Aorta (tissue), 5 donors: Measurements from ENCODE around the gene TDP1. TPM values are rescaled to one million over a fixed set of nuclear protein-coding genes. Genes with fewer than 3 reads are reported as not detected.
A peak's percentile ranks its signal among the peaks of the same experiment; 100 is the strongest.
"Not testable (repeated sequence)": the region's sequence is repeated elsewhere in the genome, so short reads cannot be mapped to it uniquely, and the experiment has no call there.

Experiments used
- ATAC-seq: fragments of 200-7000 bp; cut with Tn5 transposase; one replicate; pipeline ENCODE4 v1.9.1; 2022; ENCODE audit warnings: moderate library complexity; ENCODE audit not compliant: low FRiP score
- DNase-seq, 2 donors: peaks; one replicate each; pipeline ENCODE4 v3.0.0-alpha.2; 2020
- H3K27ac ChIP-seq, 2 donors: one replicate each; pipeline ENCODE4 v1.5.1; 2013; ENCODE audit warnings: low read length in 2 of 2, mild to moderate bottlenecking in 2 of 2, moderate library complexity in 2 of 2, control low read depth in 1 of 2, inconsistent platforms in 1 of 2, low read depth in 1 of 2
- H3K27me3 ChIP-seq, 2 donors: one replicate each; pipeline ENCODE4 v1.6.1; 2013; ENCODE audit warnings: control low read depth in 1 of 2, low read length in 1 of 2, mild to moderate bottlenecking in 1 of 2, moderate library complexity in 1 of 2; ENCODE audit not compliant: insufficient read depth in 2 of 2, control insufficient read depth in 1 of 2
- H3K36me3 ChIP-seq, 2 donors: one replicate each; pipeline ENCODE4 v1.6.1; 2013; ENCODE audit warnings: control low read depth in 1 of 2, low read length in 1 of 2, mild to moderate bottlenecking in 1 of 2; ENCODE audit not compliant: insufficient read depth in 2 of 2, control insufficient read depth in 1 of 2
- H3K4me1 ChIP-seq, 2 donors: one replicate each; pipeline ENCODE4 v1.6.1; 2013; ENCODE audit warnings: low read length in 2 of 2, control low read depth in 1 of 2, mild to moderate bottlenecking in 1 of 2, moderate library complexity in 1 of 2; ENCODE audit not compliant: insufficient read depth in 2 of 2, control insufficient read depth in 1 of 2
- H3K4me3 ChIP-seq, 2 donors: one replicate each; pipeline ENCODE4 v1.5.1; 2013; ENCODE audit warnings: low read length in 2 of 2, control low read depth in 1 of 2, mild to moderate bottlenecking in 1 of 2
- H3K9me3 ChIP-seq: one replicate; pipeline ENCODE4 v1.6.1; 2013; ENCODE audit warnings: mild to moderate bottlenecking, low read length; ENCODE audit not compliant: control insufficient read depth
- WGBS, 2 donors: extraction: QIAGEN DNeasy Blood & Tissue Kit; methylation state at CpG; one replicate each; pipeline ENCODE4 v1.1.7; 2013; 5-methylcytosine and 5-hydroxymethylcytosine counted together
- intact Hi-C, 2 donors: fragments of 100-400 bp; cut with DNase I; formaldehyde crosslinking; loops; one replicate each; pipeline versions ENCODE4 v1.14.2 to v1.15.0; 2022
- polyA plus RNA-seq, 2 donors: library from polyadenylated mRNA; stranded (reverse); fragments of 200-250 nt; gene quantifications; one replicate each; pipeline ENCODE4 v1.2.3, GENCODE V29; 2013
- total RNA-seq, 2 donors: library from RNA; stranded (reverse); fragmentation: NEBNext Ultra II Directional; extraction: Animal tissue kit (Norgen Biotek cat#: 25700); gene quantifications; one replicate each; pipeline ENCODE4 v1.2.1, GENCODE V29; 2021
- donor health status: healthy with polysubstance abuse.
- donor health status: Bipolar disorder and iron deficiency.
- donor health status: DM: no; HTN: no; CAD: no.
- donor health status: DM: no; HTN: no; CAD: no.
- donor health status: DM: yes; HTN: yes; CAD: no.

TDP1 gene
- total and polyA plus RNA-seq, 4 donors = 3.5 to 13.3 (median 7.4) TPM

DNA sequence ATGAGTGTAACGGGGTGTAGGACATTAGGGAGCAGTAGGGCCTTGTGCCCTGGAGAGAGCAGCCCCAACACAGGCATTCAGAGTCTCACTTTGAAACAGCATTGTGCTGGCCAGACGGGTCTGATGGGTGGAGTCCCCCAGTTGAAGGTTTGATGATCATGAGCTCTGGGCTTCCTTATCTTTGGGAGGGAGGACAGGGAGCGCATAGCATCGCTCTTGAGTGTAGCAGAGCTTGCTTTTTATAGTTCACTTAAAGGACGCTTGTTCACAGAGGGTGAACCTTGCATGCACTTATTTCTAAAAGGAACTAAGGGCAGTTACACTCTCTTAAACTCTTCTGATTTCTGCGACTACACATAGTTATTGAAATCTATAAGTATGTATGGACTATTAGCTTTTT, 116.6 kb downstream of the TDP1 start:
- 70 to 71% methylated on average over 6 of the region's 6 CpGs for WGBS, 2 donors
- Histone ChIP-seq H3K9me3 (no peaks in the 10 kb centered on the region), H3K4me3 (no peak overlapping the region), H3K4me1 (no peaks in the 10 kb centered on the region), H3K27me3 (no peaks in the 10 kb centered on the region), H3K36me3 (no peaks in the 10 kb centered on the region), H3K27ac (no peak overlapping the region)
- DNase-seq = no peak
- intact Hi-C loops = no loop called here
- ATAC-seq = no peak

DNA sequence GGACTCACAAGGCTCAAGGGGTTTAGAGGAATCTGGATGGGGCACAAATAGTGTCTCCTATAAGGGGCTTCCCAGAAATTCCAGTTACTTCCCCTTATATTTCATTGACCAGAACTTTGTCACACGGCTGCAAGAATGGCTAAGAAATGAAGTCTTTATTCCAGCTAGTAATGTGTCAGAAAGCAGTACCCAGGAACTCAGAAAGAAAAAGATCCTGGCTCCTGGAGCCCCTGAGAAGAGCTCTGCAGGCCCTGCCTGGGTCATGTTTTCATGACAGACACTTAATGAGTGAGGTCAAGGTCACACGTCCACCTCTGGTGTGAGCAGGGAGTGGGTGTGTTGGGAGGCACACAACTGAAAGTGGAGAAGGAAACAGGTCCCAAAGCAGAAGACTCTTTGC, 123.8 kb downstream of the TDP1 start:
- WGBS, 2 donors = 74 to 87% methylated on average over 2 of the region's 2 CpGs
- no peak for DNase-seq
- Histone ChIP-seq H3K27me3 (no peaks in the 10 kb centered on the region), H3K27ac (no peak overlapping the region), H3K4me1 (no peaks in the 10 kb centered on the region), H3K9me3 (no peaks in the 10 kb centered on the region), H3K4me3 (no peak overlapping the region), H3K36me3 (no peaks in the 10 kb centered on the region)
- intact Hi-C loops = no loop called here
- no peak for ATAC-seq

DNA sequence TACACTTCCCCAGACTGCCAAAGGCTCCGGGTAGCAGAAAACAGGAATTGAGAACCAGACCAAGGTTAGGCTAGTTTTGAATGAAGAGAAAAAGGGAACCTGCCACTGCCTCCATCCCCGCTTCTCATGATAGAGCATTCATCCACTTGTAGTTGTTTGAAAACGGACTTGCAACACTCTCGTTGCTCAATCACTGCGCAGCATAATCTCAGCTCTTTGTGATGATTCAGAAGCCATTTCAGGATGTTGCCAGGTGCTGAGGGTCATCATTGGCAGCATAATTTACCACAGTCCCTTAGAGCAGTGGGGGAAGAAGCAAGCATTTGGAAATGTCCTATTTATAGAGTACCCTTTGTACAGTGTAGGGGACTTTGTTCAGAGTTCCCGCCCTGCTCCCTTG, 131.7 kb downstream of the TDP1 start:
- H3K27ac ChIP-seq = no peak overlapping the region
- no peaks in the 10 kb centered on the region for H3K9me3 ChIP-seq
- H3K36me3 ChIP-seq = no peaks in the 10 kb centered on the region
- H3K4me3 ChIP-seq = no peak overlapping the region
- WGBS, 2 donors = 76 to 82% methylated on average over 6 of the region's 6 CpGs
- no peaks in the 10 kb centered on the region for H3K4me1 ChIP-seq
- ATAC-seq (no peak), DNase-seq (peak in 1 of 2 donors; percentile 74)
- intact Hi-C loops = no loop called here
- no peaks in the 10 kb centered on the region for H3K27me3 ChIP-seq

DNA sequence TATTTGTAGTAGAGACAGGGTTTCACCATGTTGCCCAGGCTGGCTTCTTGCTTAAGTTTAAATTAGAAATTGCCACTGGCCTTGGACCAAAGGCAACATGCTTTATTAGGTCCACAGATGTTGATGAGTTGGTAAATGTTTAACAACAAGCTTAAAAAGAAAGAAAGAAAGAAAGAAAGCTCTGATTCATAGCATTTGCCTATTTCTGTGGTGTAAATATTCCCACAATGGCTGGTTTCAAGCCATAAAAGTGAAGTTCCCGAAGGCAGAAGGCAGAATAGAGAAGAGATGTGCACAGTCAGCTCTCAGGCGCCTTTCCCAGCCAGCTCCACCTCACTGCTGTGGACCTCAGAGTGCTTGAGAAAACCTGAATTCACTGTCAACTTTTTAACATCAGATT, 132.4 kb downstream of the TDP1 start:
- H3K27me3 ChIP-seq = no peaks in the 10 kb centered on the region
- H3K4me1 ChIP-seq = no peaks in the 10 kb centered on the region
- 86 to 95% methylated on average over 2 of the region's 2 CpGs for WGBS, 2 donors
- intact Hi-C loops = no loop called here
- no peak overlapping the region for H3K4me3 ChIP-seq
- H3K9me3 ChIP-seq = no peaks in the 10 kb centered on the region
- no peak for ATAC-seq
- H3K27ac ChIP-seq = no peak overlapping the region
- no peaks in the 10 kb centered on the region for H3K36me3 ChIP-seq
- DNase-seq = no peak

DNA sequence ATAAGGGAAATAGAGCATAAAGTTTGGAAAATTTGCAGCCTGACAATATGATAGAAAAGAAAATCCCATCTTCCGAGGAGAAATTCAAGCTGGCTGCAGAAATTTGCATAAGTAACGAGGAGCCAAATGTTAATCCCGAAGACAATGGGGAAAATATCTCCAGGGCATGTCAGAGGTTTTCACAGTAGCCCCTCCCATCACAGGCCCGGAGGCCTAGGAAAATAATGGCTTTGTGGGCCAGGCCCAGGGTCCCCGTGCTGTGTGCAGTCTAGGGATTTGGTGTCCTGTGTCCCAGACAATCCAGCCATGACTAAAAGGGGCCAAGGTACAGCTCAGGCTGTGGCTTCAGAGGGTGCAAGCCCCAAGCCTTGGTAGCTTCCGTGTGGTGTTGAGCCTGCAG, 133.8 kb downstream of the TDP1 start:
- WGBS, 2 donors = 76 to 77% methylated on average over 6 of the region's 6 CpGs

DNA sequence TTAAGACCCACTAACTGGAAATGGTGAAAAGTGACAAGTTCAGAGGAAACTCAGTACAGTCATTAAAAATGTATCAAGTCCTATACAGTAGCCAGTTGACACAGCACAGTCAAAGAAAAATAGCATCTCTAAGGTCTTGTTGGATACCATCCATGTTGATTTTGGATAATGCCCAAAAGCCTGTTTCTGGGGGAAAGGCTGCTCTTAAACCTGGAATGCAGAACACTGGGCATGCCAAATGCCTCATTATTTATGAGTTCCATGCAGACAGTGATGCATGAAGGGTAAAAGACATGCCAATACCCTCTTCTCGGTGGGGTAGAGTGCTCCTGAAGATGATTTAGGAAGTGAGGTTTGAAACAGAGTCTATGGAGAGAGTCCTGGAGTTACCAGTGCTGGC, 135.7 kb downstream of the TDP1 start:
- H3K27me3 ChIP-seq = no peaks in the 10 kb centered on the region
- WGBS, 2 donors = 3 to 4% methylated on average over 1 of the region's 1 CpG
- H3K4me1 ChIP-seq = no peaks in the 10 kb centered on the region
- no peaks in the 10 kb centered on the region for H3K36me3 ChIP-seq
- H3K4me3 ChIP-seq = no peak overlapping the region
- DNase-seq (no peak), ATAC-seq (no peak)
- H3K27ac ChIP-seq = no peak overlapping the region
- no peaks in the 10 kb centered on the region for H3K9me3 ChIP-seq
- intact Hi-C loops = no loop called here

More for the DNA sequence above, 133.8 kb downstream of the TDP1 start:
- DNase-seq, H3K4me1 ChIP-seq, ATAC-seq, H3K4me3 ChIP-seq, H3K36me3 ChIP-seq, intact Hi-C loops, H3K9me3 ChIP-seq, H3K27me3 ChIP-seq, H3K27ac ChIP-seq: not testable (repeated sequence)

DNA sequence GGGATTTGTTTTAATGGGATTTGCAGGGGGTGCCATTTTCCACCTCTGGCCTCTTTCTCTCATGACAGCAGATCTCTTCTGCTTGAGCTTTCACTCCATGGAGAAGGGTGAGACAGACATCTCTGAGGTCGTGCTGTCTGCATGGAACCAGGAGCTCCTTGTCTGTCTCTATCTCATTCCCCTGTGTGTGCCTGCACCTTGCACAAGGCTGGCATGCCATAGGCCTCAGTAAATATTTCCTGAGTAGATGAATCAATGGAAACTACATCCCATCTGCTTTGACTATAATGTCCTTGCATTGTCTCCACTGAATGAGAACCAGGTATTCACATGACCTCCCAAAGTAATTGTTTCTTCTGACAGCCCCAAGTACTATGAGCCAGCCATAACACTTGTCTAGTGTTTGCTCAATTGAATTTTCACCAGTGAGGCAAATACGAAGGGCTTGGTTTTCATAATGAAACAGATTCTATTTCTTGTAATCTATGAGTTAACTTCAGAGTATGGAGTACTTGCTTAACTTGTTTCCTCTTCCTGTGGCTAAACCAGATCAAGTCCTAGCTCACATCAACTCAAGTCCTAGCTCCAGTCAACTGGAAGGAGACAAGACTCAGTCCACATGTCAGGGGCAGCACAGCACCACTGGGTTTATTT, 138.3 kb downstream of the TDP1 start:
- H3K27me3 ChIP-seq = no peaks in the 10 kb centered on the region
- no peak overlapping the region for H3K4me3 ChIP-seq
- no peaks in the 10 kb centered on the region for H3K36me3 ChIP-seq
- DNase-seq = no peak
- intact Hi-C loops = no loop called here
- H3K27ac ChIP-seq = no peak overlapping the region
- no peaks in the 10 kb centered on the region for H3K4me1 ChIP-seq
- no peak for ATAC-seq
- 65 to 87% methylated on average over 2 of the region's 2 CpGs for WGBS, 2 donors
- no peaks in the 10 kb centered on the region for H3K9me3 ChIP-seq

Other genes with a start within 250 kb of the TDP1 start
- gene EFCAB11, start 1.2 kb upstream of the TDP1 start, total RNA-seq = 1 to 10 TPM; 3.4 to 7.5 TPM
- gene EFCAB11, start 1.2 kb upstream of the TDP1 start, polyA plus RNA-seq = 1 to 10 TPM; 5.1 to 8.8 TPM
- 1 to 10 TPM in 1 of 2 donors, under 1 TPM in 1; 0.48 to 1.3 TPM for gene KCNK13, start 106.1 kb downstream of the TDP1 start, total RNA-seq
- gene KCNK13, start 106.1 kb downstream of the TDP1 start, polyA plus RNA-seq = under 1 TPM in 1 of 2 donors, not detected in 1; 0.26 TPM